HCT116 (cell line): ENCODE results near the gene ARHGAP27. TPM values are rescaled to one million over a fixed set of nuclear protein-coding genes. Genes with fewer than 3 reads are reported as not detected.
"Not testable (repeated sequence)": the region's sequence is repeated elsewhere in the genome, so short reads cannot be mapped to it uniquely, and the experiment has no call there.

Experiments used
- ATAC-seq: fragments of 200-7000 bp; cut with Tn5 transposase; 2 replicates; pipeline ENCODE4 v1.9.1; 2020; ENCODE audit warnings: mild to moderate bottlenecking, moderate library complexity
- BruUV-seq: library from RNA; stranded (reverse); fragments of 400-500 nt; replicated peaks from 2 replicates; lab custom pipeline; 2021; lab: Mats Ljungman, UMichigan
- CTCF ChIA-PET: fragments of 300-600 bp; sonication (Branson Sonifier 250); formaldehyde crosslinking; loops from one replicate; lab custom pipeline; 2021; ENCODE audit warnings: antibody characterized with exemption; lab: Charles Lee
- POLR2A ChIA-PET: fragments of 300-600, 350-600 bp; sonication (Branson Sonifier 250); formaldehyde crosslinking; loops from one replicate; lab custom pipeline; 2021; ENCODE audit warnings: antibody characterized with exemption; lab: Charles Lee
- RAD21 ChIA-PET, 2 experiments: fragments of 300-600 bp; sonication (Branson Sonifier 250); formaldehyde crosslinking; loops; one replicate each; lab custom pipeline; 2023; ENCODE audit warnings: low total read pairs in 2 of 2; ENCODE audit not compliant: uncharacterized antibody in 2 of 2, unreplicated experiment in 2 of 2, low non-redundant PET in 1 of 2; lab: Charles Lee
- DNase-seq: peaks from one replicate; pipeline ENCODE4 v3.0.0-alpha.2; 2010; ENCODE audit warnings: low read depth, low spot score
- H2AFZ ChIP-seq: fragments of 200-600 bp; shearing (Covaris generic), sonication (generic); 2 replicates; pipeline ENCODE4 v1.6.1; 2017; ENCODE audit warnings: low read depth, mixed run types, mixed read lengths, antibody characterized with exemption, low read length; ENCODE audit not compliant: poor library complexity, severe bottlenecking
- H3K27ac ChIP-seq: 2 replicates; pipeline ENCODE4 v1.5.1; 2012; ENCODE audit warnings: low read depth, low read length
- H3K27me3 ChIP-seq: fragments of 200-600 bp; sonication (generic); 2 replicates; pipeline ENCODE4 v1.6.1; 2016; ENCODE audit warnings: mixed run types, low read length, mixed read lengths; ENCODE audit not compliant: insufficient read depth
- H3K36me3 ChIP-seq, 2 experiments: fragments of 200-500 bp in 1 of 2; fragments of 200-600 bp in 1 of 2; sonication (Bioruptor generic) in 1 of 2; sonication (generic) in 1 of 2; 2 replicates each; pipeline versions ENCODE4 v1.5.1 to v1.6.1; 2014 to 2016; ENCODE audit warnings: low read length in 2 of 2, inconsistent platforms in 1 of 2, mixed read lengths in 1 of 2, mixed run types in 1 of 2; ENCODE audit not compliant: insufficient read depth in 2 of 2, control insufficient read depth in 1 of 2
- H3K4me1 ChIP-seq, 2 experiments: fragments of 200-600 bp in 1 of 2; sonication (generic) in 1 of 2; 2 replicates each; pipeline versions ENCODE4 v1.5.1 to v1.6.1; 2012 to 2017; ENCODE audit warnings: low read length in 2 of 2, inconsistent platforms in 1 of 2, mild to moderate bottlenecking in 1 of 2, mixed read lengths in 1 of 2, mixed run types in 1 of 2, moderate library complexity in 1 of 2; ENCODE audit not compliant: insufficient read depth in 2 of 2, control insufficient read depth in 1 of 2
- H3K4me2 ChIP-seq: fragments of 200-600 bp; sonication (generic); 2 replicates; pipeline ENCODE4 v1.6.1; 2017; ENCODE audit warnings: mixed run types, low read length, mixed read lengths
- H3K4me3 ChIP-seq, 2 experiments: fragments of 200-600 bp in 1 of 2; sonication (generic) in 1 of 2; replicated peaks in 1 of 2; 2 replicates each; pipeline ENCODE4 v1.5.1; 2011 to 2016; ENCODE audit warnings: low read length in 2 of 2, control low read depth in 1 of 2, low read depth in 1 of 2, mild to moderate bottlenecking in 1 of 2, mixed read lengths in 1 of 2, mixed run types in 1 of 2
- H3K79me2 ChIP-seq: fragments of 200-600 bp; sonication (generic); 2 replicates; pipeline ENCODE4 v1.6.1; 2017; ENCODE audit warnings: mild to moderate bottlenecking, mixed run types, low read length, moderate library complexity, mixed read lengths; ENCODE audit not compliant: insufficient read depth
- H3K9ac ChIP-seq: fragments of 200-600 bp; sonication (generic); 2 replicates; pipeline ENCODE4 v1.6.1; 2016; ENCODE audit warnings: low read length, mixed read lengths
- H3K9me2 ChIP-seq: fragments of 200-600 bp; sonication (generic), shearing (Covaris generic); 2 replicates; pipeline ENCODE4 v1.6.1; 2017; ENCODE audit warnings: mixed run types, mild to moderate bottlenecking, moderate library complexity; ENCODE audit not compliant: insufficient read depth
- H3K9me3 ChIP-seq, 2 experiments: fragments of 200-500 bp in 1 of 2; fragments of 200-600 bp in 1 of 2; sonication (Bioruptor generic) in 1 of 2; sonication (generic) in 1 of 2; 2 replicates each; pipeline ENCODE4 v1.6.1; 2014 to 2017; ENCODE audit warnings: low read length in 2 of 2, mixed read lengths in 2 of 2, inconsistent platforms in 1 of 2, low read depth in 1 of 2, mild to moderate bottlenecking in 1 of 2, mixed run types in 1 of 2, moderate library complexity in 1 of 2; ENCODE audit not compliant: control insufficient read depth in 1 of 2, insufficient read depth in 1 of 2
- H4K20me1 ChIP-seq: fragments of 200-600 bp; sonication (generic), shearing (Covaris generic); 2 replicates; pipeline ENCODE4 v1.6.1; 2017; ENCODE audit warnings: mixed run types, mild to moderate bottlenecking, moderate library complexity; ENCODE audit not compliant: insufficient read depth
- POLR2AphosphoS5 ChIP-seq: IDR thresholded peaks from 2 replicates; pipeline ENCODE4 v1.6.1; 2011; ENCODE audit warnings: mild to moderate bottlenecking, low read depth, low read length, moderate library complexity
- intact Hi-C: fragments of 100-400 bp; cut with micrococcal nuclease; formaldehyde crosslinking; loops from 2 replicates; pipeline ENCODE4 v1.10.0; 2022
- total RNA-seq: library from RNA; stranded (reverse); gene quantifications from one replicate; pipeline ENCODE4 v1.2.1, GENCODE V29; 2021; ENCODE audit not compliant: unreplicated experiment

The ARHGAP27 gene
- total RNA-seq, 1 experiment from 2014 or later, result 46.7 TPM

DNA sequence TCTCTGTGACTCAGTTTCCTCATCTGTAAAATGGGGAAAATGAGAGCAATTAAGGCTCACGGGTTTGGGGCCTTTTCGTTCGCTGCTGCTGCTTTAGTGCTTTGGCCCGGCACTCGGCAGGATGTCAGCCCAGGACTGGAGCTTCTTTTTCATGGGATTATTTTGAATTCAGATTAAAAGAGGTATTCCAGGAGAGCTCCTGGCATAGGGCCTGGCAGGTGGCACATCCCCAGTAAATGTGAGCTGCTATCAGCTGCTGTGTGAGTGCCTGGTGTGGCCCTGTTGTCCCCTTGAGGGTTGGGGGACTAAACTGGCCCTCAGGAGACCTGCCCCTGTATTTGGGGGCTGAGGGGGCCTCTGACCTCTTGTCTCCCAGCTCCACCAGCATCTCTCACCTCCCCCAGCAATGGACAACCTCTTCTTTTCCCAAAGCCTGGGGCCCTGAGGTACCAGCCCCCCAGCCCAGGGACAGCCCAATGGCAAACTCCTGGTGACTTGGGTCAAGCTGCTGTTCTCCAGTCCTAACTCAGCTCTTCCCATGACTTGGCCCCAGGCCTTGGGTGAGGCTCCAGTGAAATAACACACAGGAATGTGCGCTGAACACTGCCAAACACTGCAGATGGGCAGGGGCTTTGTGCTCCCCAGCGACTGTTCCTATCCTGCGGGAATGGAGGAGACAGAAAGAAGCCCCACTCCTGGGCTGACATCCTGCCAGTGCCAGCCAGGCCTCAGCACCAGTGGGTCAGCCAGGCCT lies 14.4 kb upstream of the ARHGAP27 start:
- intact Hi-C loops, RAD21 ChIA-PET, BruUV-seq, ATAC-seq, H3K9ac ChIP-seq, H3K79me2 ChIP-seq, H3K9me2 ChIP-seq, H3K27me3 ChIP-seq, H3K9me3 ChIP-seq, H3K27ac ChIP-seq, H4K20me1 ChIP-seq, H3K4me2 ChIP-seq, H3K4me3 ChIP-seq, H3K4me1 ChIP-seq, H2AFZ ChIP-seq, CTCF ChIA-PET, DNase-seq, H3K36me3 ChIP-seq: not testable (repeated sequence)
- POLR2A ChIA-PET, result interaction anchor here (0.6 kb wide), 1 partner anchor 300 kb away, joined by 3 read pairs; no protein-coding TSS in a partner anchor

DNA sequence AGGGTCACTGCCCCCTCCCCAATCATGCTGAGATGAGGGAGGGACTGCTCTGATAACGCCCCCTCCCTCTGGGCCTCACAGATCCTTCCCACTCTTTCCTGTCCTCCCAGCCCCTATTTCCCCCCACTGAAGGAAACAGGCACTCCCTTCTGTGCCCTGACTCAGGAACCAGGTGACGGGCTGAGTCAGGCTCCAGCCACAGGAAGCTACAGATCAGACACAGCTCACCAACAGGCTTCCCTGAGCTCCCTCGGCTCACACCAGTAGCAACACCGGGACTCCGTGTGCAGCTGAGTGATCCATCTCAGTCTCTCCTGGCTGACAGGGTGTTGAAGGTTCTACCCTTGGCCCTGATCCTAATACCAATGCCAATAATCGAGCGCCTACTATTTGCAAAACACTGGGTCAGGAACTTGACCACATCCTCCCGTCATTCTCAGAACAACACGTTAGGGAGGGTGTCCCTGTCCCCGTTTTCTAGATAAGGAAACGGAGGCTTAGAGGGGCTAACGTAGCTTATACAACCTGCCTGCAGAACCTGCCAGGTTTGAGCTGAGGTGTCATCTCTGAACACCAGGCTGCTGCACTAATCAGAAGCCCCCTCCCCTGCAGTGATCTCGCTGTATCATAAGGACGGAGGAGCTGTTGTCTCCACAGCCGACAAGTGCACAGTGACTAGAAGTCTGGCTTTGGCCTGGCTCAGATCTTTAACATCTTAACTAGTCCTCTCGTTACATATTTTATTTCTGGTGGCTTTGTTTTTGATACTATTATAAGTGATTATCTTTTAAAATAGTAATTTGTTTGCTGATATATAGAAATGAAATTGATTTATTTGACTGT lies 13.5 kb upstream of the ARHGAP27 start:
- TF ChIP-seq POLR2AphosphoS5, result 0 out of 2 replicates have a peak, but pooled peaks have one; percentile 24
- peak; percentile 64 for ATAC-seq
- H3K9ac ChIP-seq, H3K9me3 ChIP-seq, H3K9me2 ChIP-seq, H4K20me1 ChIP-seq, intact Hi-C loops, H3K36me3 ChIP-seq, CTCF ChIA-PET, H3K4me1 ChIP-seq, H3K79me2 ChIP-seq, H3K27me3 ChIP-seq, H2AFZ ChIP-seq, H3K27ac ChIP-seq, BruUV-seq, RAD21 ChIA-PET, H3K4me3 ChIP-seq, DNase-seq: not testable (repeated sequence)
- peak overlapping the region; percentile 21; the same call in 1 of the 2 replicates for H3K4me2 ChIP-seq
- POLR2A ChIA-PET, result interaction anchor here (0.6 kb wide), 1 partner anchor 301 kb away, joined by 3 read pairs; no protein-coding TSS in a partner anchor

DNA sequence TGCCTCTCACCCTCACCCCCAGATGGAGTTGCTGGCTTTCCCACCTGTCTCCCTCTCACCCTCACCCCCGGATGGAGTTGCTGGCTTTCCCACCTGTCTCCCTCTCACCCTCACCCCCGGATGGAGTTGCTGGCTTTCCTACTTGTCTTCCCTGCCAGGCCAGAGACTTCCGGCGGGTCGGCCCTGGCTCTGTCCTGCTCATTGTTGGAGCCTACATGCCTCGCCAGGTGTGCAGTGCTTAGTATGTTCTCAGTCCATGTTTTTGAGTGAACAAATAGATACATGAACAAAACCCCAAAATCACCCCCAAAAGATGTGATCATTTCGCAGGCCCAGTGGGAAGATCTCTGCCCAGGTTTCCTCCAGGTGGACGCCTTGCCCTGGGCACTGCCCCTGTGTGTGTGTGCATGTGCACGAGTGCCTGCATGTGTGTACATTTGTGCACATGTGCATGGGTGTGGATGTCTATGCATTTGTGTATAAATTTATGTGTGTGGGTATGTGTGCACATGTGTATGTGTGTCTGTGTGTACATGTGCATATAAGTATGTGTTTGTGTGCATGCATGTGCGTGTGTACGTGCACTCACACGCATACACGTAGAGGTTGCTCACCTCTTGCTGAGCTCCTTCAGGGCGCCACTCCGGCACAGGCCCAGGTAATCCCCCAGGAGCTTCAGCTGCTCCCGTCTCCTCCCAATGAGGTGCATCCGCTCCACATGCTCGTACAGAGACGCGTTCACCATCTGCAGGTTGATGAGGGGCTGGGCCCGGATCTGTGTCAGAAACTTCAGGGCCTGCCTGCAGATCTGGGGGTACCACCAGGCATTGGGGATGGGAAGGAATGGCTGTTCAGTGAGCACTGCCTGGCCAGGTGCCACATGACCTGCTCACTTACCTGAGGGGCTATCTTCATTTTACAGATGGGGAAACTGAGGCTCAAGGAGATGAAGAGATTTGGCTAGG lies 12.5 kb upstream of the ARHGAP27 start:
- H3K9me3 ChIP-seq, intact Hi-C loops, BruUV-seq, H3K9me2 ChIP-seq, RAD21 ChIA-PET, DNase-seq, CTCF ChIA-PET, H3K36me3 ChIP-seq, H3K4me3 ChIP-seq, H3K4me2 ChIP-seq, H3K79me2 ChIP-seq, H3K27me3 ChIP-seq, H3K27ac ChIP-seq, H2AFZ ChIP-seq, POLR2A ChIA-PET, ATAC-seq, H3K9ac ChIP-seq, H4K20me1 ChIP-seq: not testable (repeated sequence)
- peaks cover 7 to 13% of the 10 kb centered on the region in 2 experiments; a peak in 2 of 4 replicates for H3K4me1 ChIP-seq
